ENCODE measurements around the gene HSPA1L. TPM values are rescaled to one million over a fixed set of nuclear protein-coding genes. Genes with fewer than 3 reads are reported as not detected.

Gene HSPA1L
- total and polyA plus RNA-seq, 2 donors (not counting 3 experiments of a cell fraction or from before 2014, with no cell fraction given) = 0.32 to 0.77 TPM

DNA sequence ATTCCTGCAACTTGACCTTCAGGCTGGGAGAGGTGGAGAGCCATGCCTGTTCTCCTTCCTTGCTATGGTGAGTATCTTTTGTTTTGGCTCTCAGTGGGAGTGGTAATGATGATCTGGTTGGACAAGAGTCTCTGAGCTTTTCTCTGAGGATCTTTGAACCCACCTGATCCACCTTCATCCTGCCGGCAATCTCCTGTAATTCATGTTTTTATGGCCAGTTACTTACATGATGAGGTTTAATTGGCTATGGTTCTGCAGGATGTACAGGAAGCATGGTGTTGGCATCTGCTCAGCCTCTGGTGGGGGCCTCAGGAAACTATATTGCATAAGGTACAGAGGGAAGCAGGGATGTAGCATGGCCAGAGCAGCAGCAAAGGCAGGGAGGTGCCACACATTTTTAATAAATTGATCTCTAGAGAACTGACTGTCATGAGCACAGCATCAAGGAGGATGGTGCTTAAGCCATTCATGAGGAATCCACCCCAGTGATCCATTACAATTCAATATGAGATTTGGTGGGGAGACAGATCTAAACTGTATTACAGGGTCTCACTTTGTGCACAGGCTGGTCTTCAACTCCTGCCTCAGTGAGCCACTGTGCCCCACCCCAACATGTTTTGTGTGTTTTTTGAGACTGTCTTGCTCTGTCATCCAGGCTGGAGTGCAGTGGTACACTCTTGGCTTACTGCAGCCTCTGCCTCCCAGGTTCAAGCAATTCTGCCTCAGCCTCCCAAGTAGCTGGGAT lies 22.5 kb upstream of the HSPA1L start:
- CTCF ChIA-PET = interaction anchor here (1.0 to 1.5 kb wide), 5 partner anchors 22 to 157 kb away, joined by 3 to 7 read pairs (median 3); no protein-coding TSS in a partner anchor
- H3K4me2 ChIP-seq (ENCODE audit: insufficient read depth, low read length) = peak overlapping the region; percentile 86
- peak overlapping the region; percentile 38 to 98 (median 81) for H3K4me3 ChIP-seq (replicated peaks in 1 of 3; ENCODE audit: insufficient read depth in 1 of 3, low read depth in 1 of 3, low read length in 3 of 3)
- peak; percentile 10 for TF ChIP-seq POLR2A (IDR thresholded peaks at IDR 0.05; ENCODE audit: low read depth, low read length)
- TF ChIP-seq POLR2AphosphoS5 (IDR thresholded peaks at IDR 0.05; ENCODE audit: insufficient read depth, low read depth, low read length) = no peak
- no peak for TF ChIP-seq JUN (IDR thresholded peaks at IDR 0.05; ENCODE audit: borderline replicate concordance, insufficient read depth, insufficient read length, low read depth)
- no peak for TF ChIP-seq FOS (IDR thresholded peaks at IDR 0.05; ENCODE audit: borderline replicate concordance, insufficient read depth, low read length)
- TF ChIP-seq, protein P1, sequence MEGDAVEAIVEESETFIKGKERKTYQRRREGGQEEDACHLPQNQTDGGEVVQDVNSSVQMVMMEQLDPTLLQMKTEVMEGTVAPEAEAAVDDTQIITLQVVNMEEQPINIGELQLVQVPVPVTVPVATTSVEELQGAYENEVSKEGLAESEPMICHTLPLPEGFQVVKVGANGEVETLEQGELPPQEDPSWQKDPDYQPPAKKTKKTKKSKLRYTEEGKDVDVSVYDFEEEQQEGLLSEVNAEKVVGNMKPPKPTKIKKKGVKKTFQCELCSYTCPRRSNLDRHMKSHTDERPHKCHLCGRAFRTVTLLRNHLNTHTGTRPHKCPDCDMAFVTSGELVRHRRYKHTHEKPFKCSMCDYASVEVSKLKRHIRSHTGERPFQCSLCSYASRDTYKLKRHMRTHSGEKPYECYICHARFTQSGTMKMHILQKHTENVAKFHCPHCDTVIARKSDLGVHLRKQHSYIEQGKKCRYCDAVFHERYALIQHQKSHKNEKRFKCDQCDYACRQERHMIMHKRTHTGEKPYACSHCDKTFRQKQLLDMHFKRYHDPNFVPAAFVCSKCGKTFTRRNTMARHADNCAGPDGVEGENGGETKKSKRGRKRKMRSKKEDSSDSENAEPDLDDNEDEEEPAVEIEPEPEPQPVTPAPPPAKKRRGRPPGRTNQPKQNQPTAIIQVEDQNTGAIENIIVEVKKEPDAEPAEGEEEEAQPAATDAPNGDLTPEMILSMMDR (IDR thresholded peaks at IDR 0.05; ENCODE audit: extremely low read depth in 1 of 2, insufficient read depth in 1 of 2, low read depth in 1 of 2, low read length in 2 of 2) = no peak
- TF ChIP-seq MYC (IDR thresholded peaks at IDR 0.05; ENCODE audit: low read depth, low read length) = no peak
- TF ChIP-seq MAX (IDR thresholded peaks at IDR 0.05; ENCODE audit: insufficient read depth, insufficient read length) = no peak
- no peaks in the 10 kb centered on the region for H3K9me1 ChIP-seq (replicated peaks; ENCODE audit: control insufficient read depth, extremely low read depth, insufficient read depth, low read length)
- DNase-seq (ENCODE audit: low read depth, low spot score) (no peak), FAIRE-seq (no peak)
- peaks cover 8% of the 10 kb centered on the region for H4K20me1 ChIP-seq (replicated peaks; ENCODE audit: control insufficient read depth, extremely low read depth, insufficient read depth, low read length)
- POLR2A ChIA-PET = interaction anchor here (1.6 kb wide), 1 partner anchor 10 kb away, joined by 6 read pairs; the partner anchor contains the start of gene HSPA1B
- H3K9ac ChIP-seq (replicated peaks; ENCODE audit: extremely low read depth, insufficient read depth, low read length) = peak overlapping the region; percentile 99
- H3K27ac ChIP-seq (ENCODE audit: insufficient read depth, low read depth, low read length) = no peak overlapping the region
- H3K36me3 ChIP-seq (ENCODE audit: control insufficient read depth in 2 of 2, extremely low read depth in 1 of 2, insufficient read depth in 2 of 2, low read length in 2 of 2) = peaks cover 21 to 27% of the 10 kb centered on the region in 2 experiments
- intact Hi-C loops (cut with micrococcal nuclease) = loop anchor here (10.0 kb wide), 1 partner anchor 117 kb away; the partner anchor contains the start of genes NELFE and SKIC2
- no peaks in the 10 kb centered on the region for H3K27me3 ChIP-seq (ENCODE audit: control insufficient read depth in 2 of 2, insufficient read depth in 2 of 2, low read length in 2 of 2)
- dilution Hi-C loops (cut with MboI; ENCODE audit: extremely low pct_ligation_motif_present, low sequenced_read_pairs) = no loop called here
- BruUV-seq (replicated peaks) = no TSS peak
- H3K9me3 ChIP-seq (replicated peaks; ENCODE audit: control insufficient read depth, insufficient read depth, low read length) = no peaks in the 10 kb centered on the region
- peaks cover 45% of the 10 kb centered on the region for H3K79me2 ChIP-seq (ENCODE audit: control insufficient read depth, insufficient read depth, low read length)
- no peak overlapping the region for H2AFZ ChIP-seq (ENCODE audit: low read depth, low read length)
- peaks cover 27% of the 10 kb centered on the region for H3K4me1 ChIP-seq (ENCODE audit: control insufficient read depth, extremely low read depth, insufficient read depth, low read length)
